Fibroblast of villous mesenchyme (primary cell): ENCODE data around the gene TRIM32. TPM values are rescaled to one million over a fixed set of nuclear protein-coding genes. Genes with fewer than 3 reads are reported as not detected.
A peak's percentile ranks its signal among the peaks of the same experiment; 100 is the strongest.

Experiments used
- DNase-seq: peaks from one replicate; pipeline ENCODE4 v3.0.0-alpha.2; 2010; ENCODE audit warnings: low read depth
- H3K4me3 ChIP-seq: 2 replicates; pipeline ENCODE4 v1.5.1; 2011; ENCODE audit warnings: low read depth, mild to moderate bottlenecking, low read length
- total RNA-seq: library from RNA; depleted of rRNA; stranded (reverse); fragments of >200 nt; gene quantifications from 2 replicates; pipeline ENCODE4 v1.2.3, GENCODE V29; 2012
- TF ChIP-seq, protein P1 (sequence below): IDR thresholded peaks from 2 replicates; pipeline ENCODE4 v1.5.1; 2012; ENCODE audit warnings: low read depth, mild to moderate bottlenecking, low read length; ENCODE audit not compliant: insufficient read depth

The TRIM32 gene
- total RNA-seq, 1 donor, result 41.5 TPM

DNA sequence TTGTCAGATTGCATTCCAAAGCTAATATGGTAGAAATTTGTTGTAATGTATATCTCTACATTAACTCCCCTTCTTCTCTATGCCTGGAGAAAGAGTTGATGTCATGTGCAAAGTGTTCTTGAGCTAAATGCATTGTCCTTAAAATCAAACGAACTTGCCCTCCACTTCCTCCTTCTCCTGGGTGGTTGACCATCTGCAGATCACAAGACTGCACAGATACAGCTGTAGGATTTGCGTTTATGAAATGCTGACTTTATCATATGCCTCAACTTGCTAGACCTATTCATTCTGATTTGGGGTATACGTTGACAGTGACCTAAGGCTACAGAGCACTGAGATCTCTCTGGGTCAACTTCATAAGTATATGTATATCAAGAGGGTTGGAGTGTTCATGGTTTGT lies 8.3 kb downstream of the TRIM32 start:
- peak; percentile 33 for DNase-seq
- H3K4me3 ChIP-seq, result no peak overlapping the region
- TF ChIP-seq, protein P1, sequence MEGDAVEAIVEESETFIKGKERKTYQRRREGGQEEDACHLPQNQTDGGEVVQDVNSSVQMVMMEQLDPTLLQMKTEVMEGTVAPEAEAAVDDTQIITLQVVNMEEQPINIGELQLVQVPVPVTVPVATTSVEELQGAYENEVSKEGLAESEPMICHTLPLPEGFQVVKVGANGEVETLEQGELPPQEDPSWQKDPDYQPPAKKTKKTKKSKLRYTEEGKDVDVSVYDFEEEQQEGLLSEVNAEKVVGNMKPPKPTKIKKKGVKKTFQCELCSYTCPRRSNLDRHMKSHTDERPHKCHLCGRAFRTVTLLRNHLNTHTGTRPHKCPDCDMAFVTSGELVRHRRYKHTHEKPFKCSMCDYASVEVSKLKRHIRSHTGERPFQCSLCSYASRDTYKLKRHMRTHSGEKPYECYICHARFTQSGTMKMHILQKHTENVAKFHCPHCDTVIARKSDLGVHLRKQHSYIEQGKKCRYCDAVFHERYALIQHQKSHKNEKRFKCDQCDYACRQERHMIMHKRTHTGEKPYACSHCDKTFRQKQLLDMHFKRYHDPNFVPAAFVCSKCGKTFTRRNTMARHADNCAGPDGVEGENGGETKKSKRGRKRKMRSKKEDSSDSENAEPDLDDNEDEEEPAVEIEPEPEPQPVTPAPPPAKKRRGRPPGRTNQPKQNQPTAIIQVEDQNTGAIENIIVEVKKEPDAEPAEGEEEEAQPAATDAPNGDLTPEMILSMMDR, result no peak

DNA sequence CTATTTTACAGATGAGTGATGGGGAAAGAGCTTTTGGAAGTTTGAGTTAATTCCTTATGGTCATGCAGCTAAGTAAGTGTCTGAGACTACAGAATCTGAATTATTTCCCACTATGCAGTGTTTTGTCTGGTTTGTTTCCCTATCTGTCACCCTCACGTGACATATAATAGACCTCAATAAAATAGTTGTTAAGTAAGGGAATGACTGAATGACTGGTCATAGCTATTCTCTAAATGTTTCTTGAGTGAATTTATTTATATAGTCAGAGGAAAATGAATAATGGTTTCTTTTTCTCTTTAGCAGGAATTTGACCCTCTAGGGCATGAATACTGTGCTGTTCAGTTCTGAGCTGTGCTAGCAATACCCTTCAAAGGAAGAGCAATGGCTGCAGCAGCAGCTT lies 10.3 kb downstream of the TRIM32 start:
- TF ChIP-seq, protein P1, result no peak
- H3K4me3 ChIP-seq, result no peak overlapping the region
- DNase-seq, result peak; percentile 53

DNA sequence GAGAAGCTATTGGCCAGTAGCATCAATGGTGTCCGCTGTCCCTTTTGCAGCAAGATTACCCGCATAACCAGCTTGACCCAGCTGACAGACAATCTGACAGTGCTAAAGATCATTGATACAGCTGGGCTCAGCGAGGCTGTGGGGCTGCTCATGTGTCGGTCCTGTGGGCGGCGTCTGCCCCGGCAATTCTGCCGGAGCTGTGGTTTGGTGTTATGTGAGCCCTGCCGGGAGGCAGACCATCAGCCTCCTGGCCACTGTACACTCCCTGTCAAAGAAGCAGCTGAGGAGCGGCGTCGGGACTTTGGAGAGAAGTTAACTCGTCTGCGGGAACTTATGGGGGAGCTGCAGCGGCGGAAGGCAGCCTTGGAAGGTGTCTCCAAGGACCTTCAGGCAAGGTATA lies 10.8 kb downstream of the TRIM32 start:
- TF ChIP-seq, protein P1, result no peak
- H3K4me3 ChIP-seq, result no peak overlapping the region
- DNase-seq, result no peak

DNA sequence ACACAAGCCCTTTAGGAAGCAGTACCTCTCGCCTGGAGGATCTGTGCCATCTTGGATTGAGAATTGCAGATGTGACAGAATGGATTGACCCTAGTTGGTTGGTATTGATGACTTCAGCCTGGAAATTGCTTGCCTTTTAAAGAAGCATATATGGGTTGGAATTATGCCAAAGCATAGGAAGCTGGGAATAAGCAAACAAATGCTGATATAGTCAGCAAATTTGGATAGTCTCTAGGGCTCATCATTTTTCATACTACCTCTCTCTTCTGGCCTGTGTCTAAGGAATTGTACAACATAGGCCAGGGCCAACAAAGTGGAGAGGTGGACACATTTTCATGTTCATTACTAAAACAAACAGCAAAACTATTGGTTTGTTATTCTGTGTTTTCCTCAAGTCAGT lies 13.2 kb downstream of the TRIM32 start:
- TF ChIP-seq, protein P1, result no peak
- H3K4me3 ChIP-seq, result no peak overlapping the region
- no peak for DNase-seq

DNA sequence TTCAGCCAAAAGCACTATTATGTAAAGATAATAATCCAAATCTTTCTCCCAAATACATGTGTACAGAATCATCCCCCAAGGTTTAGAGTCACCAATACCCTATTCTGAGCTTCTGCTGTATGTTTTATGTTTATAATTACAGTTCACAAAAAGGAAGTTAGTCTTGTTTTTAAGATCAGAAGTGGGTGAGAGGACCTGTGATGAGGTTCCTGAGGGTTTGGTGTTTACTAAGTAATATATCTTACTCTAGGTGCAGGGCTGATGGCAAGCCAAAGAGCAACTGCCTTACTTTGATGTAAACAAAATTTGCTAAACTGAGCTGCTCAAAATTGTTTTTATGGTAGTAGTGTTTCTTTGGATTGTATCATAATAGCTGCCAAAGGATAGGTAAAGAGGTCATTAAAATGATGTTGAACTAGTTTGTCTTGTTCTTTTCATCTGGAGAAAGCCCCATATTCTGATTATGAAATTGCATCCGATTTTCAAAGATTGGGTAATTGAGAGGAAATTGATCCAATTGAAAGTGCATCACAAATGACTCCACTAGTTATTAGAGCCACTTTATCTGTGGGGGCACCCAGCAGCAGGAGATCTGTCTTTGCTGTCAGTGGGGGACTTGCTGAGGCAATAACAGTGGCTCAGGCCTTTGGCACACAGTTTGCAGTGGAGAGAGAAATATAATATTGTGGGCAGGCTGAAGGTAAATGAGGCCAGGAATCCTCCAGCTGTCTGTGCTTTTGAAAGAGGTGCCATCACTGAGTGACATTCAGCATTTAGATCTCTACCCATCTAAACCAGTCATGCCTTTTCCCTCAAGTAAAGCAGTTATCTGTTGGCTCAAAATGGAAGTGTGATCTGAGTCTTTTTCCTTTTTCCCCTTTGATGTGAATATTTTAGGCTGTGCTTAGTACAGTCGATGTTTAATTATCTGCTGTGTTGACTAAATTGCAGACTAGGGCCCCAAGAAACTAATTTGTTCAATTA lies 14.1 kb downstream of the TRIM32 start:
- H3K4me3 ChIP-seq, result no peak overlapping the region
- no peak for DNase-seq
- TF ChIP-seq, protein P1, result no peak

DNA sequence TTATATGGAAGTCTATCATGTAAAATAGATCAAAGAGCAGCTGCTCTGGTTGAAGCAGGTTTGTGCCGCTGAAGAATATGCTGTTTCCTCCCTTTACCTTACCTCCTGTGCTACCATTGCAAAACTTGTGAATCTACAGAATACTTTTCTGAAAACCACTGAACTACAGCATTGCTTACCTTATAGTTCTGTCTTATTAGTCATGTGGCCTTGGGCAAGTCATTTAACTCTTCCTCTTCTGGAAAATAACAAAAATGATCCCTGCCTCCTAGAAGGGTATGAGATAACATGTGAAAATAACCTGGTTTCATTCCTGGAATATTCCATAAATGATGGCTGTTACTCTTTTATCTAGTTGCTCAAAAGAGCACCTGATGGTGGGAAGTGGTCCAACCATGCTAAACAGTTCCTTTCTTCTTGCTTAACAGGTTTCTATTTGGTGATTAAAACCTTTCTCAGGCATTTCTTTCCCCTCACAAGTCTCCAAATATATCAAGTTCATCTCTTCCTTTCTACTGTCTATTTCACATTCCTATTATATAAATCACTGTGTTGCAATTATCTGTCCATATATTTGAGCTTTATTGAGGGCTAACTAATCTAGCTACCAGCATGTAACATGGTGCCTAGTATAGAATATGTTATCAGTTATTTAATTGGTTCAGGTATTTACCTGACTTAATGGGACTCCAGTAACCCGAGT lies 15.0 kb downstream of the TRIM32 start:
- DNase-seq, result no peak
- H3K4me3 ChIP-seq, result no peak overlapping the region
- TF ChIP-seq, protein P1, result no peak
